H9 (cell line): ENCODE measurements around the gene ZNF488. TPM values are rescaled to one million over a fixed set of nuclear protein-coding genes. Genes with fewer than 3 reads are reported as not detected.
A peak's percentile ranks its signal among the peaks of the same experiment; 100 is the strongest.

Experiments
- DNase-seq: peaks from one replicate; pipeline ENCODE4 v3.0.0-alpha.2; 2017
- H2AFZ ChIP-seq: one replicate; pipeline ENCODE4 v1.6.1; 2013; ENCODE audit warnings: mild to moderate bottlenecking, low read length, control low read depth, moderate library complexity
- H2AK5ac ChIP-seq: 2 replicates; pipeline ENCODE4 v1.6.1; 2013; ENCODE audit warnings: low read length, control low read depth, mixed read lengths; ENCODE audit not compliant: insufficient read length
- H2BK120ac ChIP-seq: one replicate; pipeline ENCODE4 v1.6.1; 2013; ENCODE audit warnings: low read depth, mild to moderate bottlenecking, low read length, control low read depth, inconsistent platforms; ENCODE audit not compliant: poor library complexity, severe bottlenecking
- H2BK12ac ChIP-seq: 2 replicates; pipeline ENCODE4 v1.6.1; 2013; ENCODE audit warnings: low read length, control low read depth, mixed read lengths, low read depth; ENCODE audit not compliant: insufficient read length
- H2BK15ac ChIP-seq: 2 replicates; pipeline ENCODE4 v1.6.1; 2013; ENCODE audit warnings: low read depth, low read length, control low read depth
- H2BK20ac ChIP-seq: one replicate; pipeline ENCODE4 v1.6.1; 2013; ENCODE audit warnings: low read depth, mild to moderate bottlenecking, low read length, control low read depth, inconsistent platforms; ENCODE audit not compliant: poor library complexity, severe bottlenecking
- H2BK5ac ChIP-seq: 2 replicates; pipeline ENCODE4 v1.6.1; 2013; ENCODE audit warnings: low read length, control low read depth, mixed read lengths; ENCODE audit not compliant: insufficient read length
- H3K14ac ChIP-seq: 2 replicates; pipeline ENCODE4 v1.6.1; 2013; ENCODE audit warnings: low read length, control low read depth; ENCODE audit not compliant: insufficient read depth
- H3K18ac ChIP-seq: 2 replicates; pipeline ENCODE4 v1.6.1; 2013; ENCODE audit warnings: low read depth, mild to moderate bottlenecking, mixed read lengths, low read length, control low read depth; ENCODE audit not compliant: insufficient read length
- H3K23ac ChIP-seq: 2 replicates; pipeline ENCODE4 v1.6.1; 2013; ENCODE audit warnings: low read length, control low read depth, mixed read lengths, low read depth; ENCODE audit not compliant: insufficient read length
- H3K23me2 ChIP-seq: 2 replicates; pipeline ENCODE4 v1.6.1; 2013; ENCODE audit warnings: low read depth, mild to moderate bottlenecking, mixed read lengths, low read length, control low read depth; ENCODE audit not compliant: insufficient read length, poor library complexity, severe bottlenecking
- H3K27ac ChIP-seq: 2 replicates; pipeline ENCODE4 v1.5.1; 2013; ENCODE audit warnings: low read length, control low read depth, mixed read lengths, low read depth; ENCODE audit not compliant: insufficient read length
- H3K27me3 ChIP-seq: 2 replicates; pipeline ENCODE4 v1.6.1; 2013; ENCODE audit warnings: low read length, control low read depth, inconsistent platforms; ENCODE audit not compliant: insufficient read depth
- H3K4ac ChIP-seq: 2 replicates; pipeline ENCODE4 v1.6.1; 2013; ENCODE audit warnings: low read depth, mild to moderate bottlenecking, control low read depth, inconsistent platforms, low read length, moderate library complexity
- H3K4me1 ChIP-seq: 2 replicates; pipeline ENCODE4 v1.6.1; 2013; ENCODE audit warnings: low read length, control low read depth, inconsistent platforms; ENCODE audit not compliant: insufficient read depth
- H3K4me2 ChIP-seq: 2 replicates; pipeline ENCODE4 v1.6.1; 2013; ENCODE audit warnings: low read length, control low read depth, mixed read lengths; ENCODE audit not compliant: insufficient read length, insufficient read depth
- H3K56ac ChIP-seq: 2 replicates; pipeline ENCODE4 v1.6.1; 2013; ENCODE audit warnings: low read depth, mild to moderate bottlenecking, mixed read lengths, low read length, control low read depth; ENCODE audit not compliant: insufficient read length
- H3K79me1 ChIP-seq: 2 replicates; pipeline ENCODE4 v1.6.1; 2013; ENCODE audit warnings: low read depth, mild to moderate bottlenecking, moderate library complexity, low read length, control low read depth, inconsistent platforms; ENCODE audit not compliant: insufficient read depth, poor library complexity, severe bottlenecking
- H3K79me2 ChIP-seq: 2 replicates; pipeline ENCODE4 v1.6.1; 2013; ENCODE audit warnings: low read length, control low read depth, inconsistent platforms; ENCODE audit not compliant: insufficient read depth
- H3K9ac ChIP-seq: 2 replicates; pipeline ENCODE4 v1.6.1; 2013; ENCODE audit warnings: low read length, control low read depth, mixed read lengths; ENCODE audit not compliant: insufficient read length; ENCODE audit errors: extremely low read depth
- H3K9me3 ChIP-seq: one replicate; pipeline ENCODE4 v1.6.1; 2013; ENCODE audit warnings: low read depth, low read length, inconsistent platforms; ENCODE audit not compliant: control insufficient read depth
- H3T11ph ChIP-seq: one replicate; pipeline ENCODE4 v1.6.1; 2013; ENCODE audit warnings: mild to moderate bottlenecking, low read length, control low read depth, inconsistent platforms
- H4K20me1 ChIP-seq: one replicate; pipeline ENCODE4 v1.6.1; 2013; ENCODE audit not compliant: control insufficient read depth, insufficient read length, insufficient read depth
- H4K5ac ChIP-seq: 2 replicates; pipeline ENCODE4 v1.6.1; 2013; ENCODE audit warnings: low read depth, mild to moderate bottlenecking, mixed read lengths, low read length, control low read depth; ENCODE audit not compliant: insufficient read length
- H4K8ac ChIP-seq: replicated peaks from 2 replicates; pipeline ENCODE4 v1.6.1; 2013; ENCODE audit warnings: low read length, control low read depth, mixed read lengths, low read depth; ENCODE audit not compliant: insufficient read length
- H4K91ac ChIP-seq: 2 replicates; pipeline ENCODE4 v1.6.1; 2013; ENCODE audit warnings: low read depth, mild to moderate bottlenecking, moderate library complexity, mixed read lengths, low read length, control low read depth; ENCODE audit not compliant: insufficient read length
- H3K27ac Mint-ChIP-seq, 3 experiments: 2 replicates in 2 of 3; 3 replicates in 1 of 3; pipeline ENCODE4 v1.8.0; 2020 to 2021; ENCODE audit warnings: mixed read lengths in 3 of 3, mild to moderate bottlenecking in 1 of 3, moderate library complexity in 1 of 3
- H3K27me3 Mint-ChIP-seq: 2 replicates; pipeline ENCODE4 v1.8.0; 2021; ENCODE audit warnings: low read depth, mild to moderate bottlenecking, moderate library complexity, mixed read lengths
- H3K36me3 Mint-ChIP-seq, 3 experiments: 2 replicates in 2 of 3; 3 replicates in 1 of 3; pipeline ENCODE4 v1.8.0; 2020 to 2021; ENCODE audit warnings: low read depth in 3 of 3, mixed read lengths in 3 of 3; ENCODE audit not compliant: insufficient read depth in 1 of 3
- H3K4me1 Mint-ChIP-seq, 2 experiments: 2 replicates each; pipeline ENCODE4 v1.8.0; 2020; ENCODE audit warnings: mixed read lengths in 2 of 2
- H3K4me3 Mint-ChIP-seq, 2 experiments: 2 replicates in 1 of 2; 3 replicates in 1 of 2; pipeline ENCODE4 v1.8.0; 2020 to 2021; ENCODE audit warnings: mild to moderate bottlenecking in 2 of 2, mixed read lengths in 2 of 2, moderate library complexity in 1 of 2
- H3K9me3 Mint-ChIP-seq, 2 experiments: 2 replicates in 1 of 2; 3 replicates in 1 of 2; pipeline ENCODE4 v1.8.0; 2020; ENCODE audit warnings: mild to moderate bottlenecking in 2 of 2, mixed read lengths in 2 of 2, moderate library complexity in 1 of 2
- WGBS: extraction: QIAGEN DNeasy Blood & Tissue Kit; methylation state at CpG from one replicate; pipeline ENCODE4 v1.1.7; 2013; ENCODE audit warnings: missing lambda C conversion rate, low lambda C conversion rate, mixed read lengths; ENCODE audit not compliant: insufficient read length; ENCODE audit errors: extremely low coverage; 5-methylcytosine and 5-hydroxymethylcytosine counted together
- total RNA-seq: library from RNA; stranded (reverse); gene quantifications from 2 replicates; pipeline ENCODE4 v1.2.1, GENCODE V29; 2021
- TF ChIP-seq, protein P1 (sequence below): fragments of 200-600 bp; sonication (generic); conservative IDR thresholded peaks from 3 replicates; pipeline ENCODE4 v1.8.0; 2021; ENCODE audit warnings: antibody characterized with exemption, mild to moderate bottlenecking

The ZNF488 gene
- total RNA-seq, 1 experiment from 2014 or later, result 2.9 TPM

DNA sequence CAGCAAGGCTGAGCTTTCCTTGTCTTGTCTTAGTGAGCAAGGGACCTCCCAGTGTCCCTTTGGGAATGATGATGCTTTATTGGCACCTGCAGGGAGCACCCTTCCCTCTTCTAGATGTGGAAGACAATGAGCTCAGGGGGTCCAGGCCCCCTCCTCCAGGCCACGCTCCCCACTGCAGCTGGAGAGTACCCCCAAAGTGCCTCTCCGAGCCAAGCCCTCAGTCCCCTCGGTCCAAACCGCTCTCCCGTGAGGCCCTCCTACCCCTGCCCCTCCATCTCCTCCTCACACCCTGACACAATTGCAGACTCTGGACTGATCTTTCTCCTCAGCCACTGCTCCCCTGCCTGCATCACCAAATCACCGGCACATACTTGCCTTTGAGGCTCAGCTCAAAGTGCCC is 19.2 kb downstream of the ZNF488 start:
- no peak overlapping the region for H3K18ac ChIP-seq
- no peak overlapping the region for H3K14ac ChIP-seq
- no peak overlapping the region for H3K4me2 ChIP-seq
- H4K8ac ChIP-seq, result no peak overlapping the region
- no peak overlapping the region for H2AK5ac ChIP-seq
- no peak overlapping the region for H3T11ph ChIP-seq
- Mint-ChIP-seq H3K36me3 (no peaks in the 10 kb centered on the region), H3K27ac (peak overlapping the region in 1 of 3 experiments; percentile 81; a peak in 1 of 7 replicates), H3K4me1 (peaks cover 17 to 22% of the 10 kb centered on the region in 2 experiments), H3K9me3 (no peaks in the 10 kb centered on the region; a peak in 1 of 5 replicates), H3K4me3 (no peak overlapping the region), H3K27me3 (no peaks in the 10 kb centered on the region)
- no peak for DNase-seq
- H2BK12ac ChIP-seq, result no peak overlapping the region
- H3K23me2 ChIP-seq, result no peaks in the 10 kb centered on the region
- no peak overlapping the region for H3K9ac ChIP-seq
- H2BK5ac ChIP-seq, result no peak overlapping the region
- H3K27me3 ChIP-seq, result no peaks in the 10 kb centered on the region
- no peak overlapping the region for H2BK120ac ChIP-seq
- H4K91ac ChIP-seq, result no peak overlapping the region
- H3K9me3 ChIP-seq, result no peaks in the 10 kb centered on the region
- no peak overlapping the region for H2AFZ ChIP-seq
- TF ChIP-seq, protein P1, sequence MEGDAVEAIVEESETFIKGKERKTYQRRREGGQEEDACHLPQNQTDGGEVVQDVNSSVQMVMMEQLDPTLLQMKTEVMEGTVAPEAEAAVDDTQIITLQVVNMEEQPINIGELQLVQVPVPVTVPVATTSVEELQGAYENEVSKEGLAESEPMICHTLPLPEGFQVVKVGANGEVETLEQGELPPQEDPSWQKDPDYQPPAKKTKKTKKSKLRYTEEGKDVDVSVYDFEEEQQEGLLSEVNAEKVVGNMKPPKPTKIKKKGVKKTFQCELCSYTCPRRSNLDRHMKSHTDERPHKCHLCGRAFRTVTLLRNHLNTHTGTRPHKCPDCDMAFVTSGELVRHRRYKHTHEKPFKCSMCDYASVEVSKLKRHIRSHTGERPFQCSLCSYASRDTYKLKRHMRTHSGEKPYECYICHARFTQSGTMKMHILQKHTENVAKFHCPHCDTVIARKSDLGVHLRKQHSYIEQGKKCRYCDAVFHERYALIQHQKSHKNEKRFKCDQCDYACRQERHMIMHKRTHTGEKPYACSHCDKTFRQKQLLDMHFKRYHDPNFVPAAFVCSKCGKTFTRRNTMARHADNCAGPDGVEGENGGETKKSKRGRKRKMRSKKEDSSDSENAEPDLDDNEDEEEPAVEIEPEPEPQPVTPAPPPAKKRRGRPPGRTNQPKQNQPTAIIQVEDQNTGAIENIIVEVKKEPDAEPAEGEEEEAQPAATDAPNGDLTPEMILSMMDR, result no peak
- no peak overlapping the region for H3K56ac ChIP-seq
- H2BK20ac ChIP-seq, result no peak overlapping the region
- no peak overlapping the region for H3K27ac ChIP-seq
- no peak overlapping the region for H3K23ac ChIP-seq
- no CpG with 5 or more reads among the region's 6 CpGs for whole genome bisulfite sequencing
- no peaks in the 10 kb centered on the region for H4K20me1 ChIP-seq
- H3K79me1 ChIP-seq, result no peaks in the 10 kb centered on the region
- H3K4ac ChIP-seq, result no peak overlapping the region
- no peaks in the 10 kb centered on the region for H3K79me2 ChIP-seq
- H3K4me1 ChIP-seq, result no peaks in the 10 kb centered on the region
- H2BK15ac ChIP-seq, result no peak overlapping the region
- H4K5ac ChIP-seq, result no peak overlapping the region
